Measurements from ENCODE around the gene NSMF.
"Not testable (repeated sequence)": the region's sequence is repeated elsewhere in the genome, so short reads cannot be mapped to it uniquely, and the experiment has no call there.

The NSMF gene

GRCh38 chr9:137467896-137468295, 8.8 kb upstream of the NSMF start:
- Histone ChIP-seq H3K36me3 (ENCODE audit: insufficient read depth, low read length) (no peaks in the 10 kb centered on the region), H3F3A (ENCODE audit: low read depth) (no peaks in the 10 kb centered on the region), H3K27me3 (ENCODE audit: insufficient read depth, low read length, poor library complexity, severe bottlenecking) (no peaks in the 10 kb centered on the region), H2AFZ (ENCODE audit: low read length) (no peak overlapping the region), H3K4me2 (ENCODE audit: low read depth, low read length, poor library complexity, severe bottlenecking) (no peak overlapping the region), H3K79me2 (ENCODE audit: insufficient read depth, low read length) (no peaks in the 10 kb centered on the region), H3K9ac (ENCODE audit: low read depth, low read length, poor library complexity, severe bottlenecking) (no peak overlapping the region), H3K9me3 (ENCODE audit: insufficient read depth, low read depth, low read length) (peaks cover 4% of the 10 kb centered on the region; the same call in 1 of the 2 replicates), H4K20me1 (ENCODE audit: insufficient read depth, low read length, poor library complexity, severe bottlenecking) (no peaks in the 10 kb centered on the region), H3K9me2 (replicated peaks; ENCODE audit: low read depth, low read length) (no peaks in the 10 kb centered on the region), H3K4me1 (ENCODE audit: insufficient read depth, low read length, poor library complexity, severe bottlenecking) (peaks cover 7% of the 10 kb centered on the region), H3K4me3 (ENCODE audit: low read length, poor library complexity, severe bottlenecking) (no peak overlapping the region)
- no peak for TF ChIP-seq EZH2phosphoT487 (IDR thresholded peaks at IDR 0.05; ENCODE audit: borderline replicate concordance)
- TF ChIP-seq, protein P1, sequence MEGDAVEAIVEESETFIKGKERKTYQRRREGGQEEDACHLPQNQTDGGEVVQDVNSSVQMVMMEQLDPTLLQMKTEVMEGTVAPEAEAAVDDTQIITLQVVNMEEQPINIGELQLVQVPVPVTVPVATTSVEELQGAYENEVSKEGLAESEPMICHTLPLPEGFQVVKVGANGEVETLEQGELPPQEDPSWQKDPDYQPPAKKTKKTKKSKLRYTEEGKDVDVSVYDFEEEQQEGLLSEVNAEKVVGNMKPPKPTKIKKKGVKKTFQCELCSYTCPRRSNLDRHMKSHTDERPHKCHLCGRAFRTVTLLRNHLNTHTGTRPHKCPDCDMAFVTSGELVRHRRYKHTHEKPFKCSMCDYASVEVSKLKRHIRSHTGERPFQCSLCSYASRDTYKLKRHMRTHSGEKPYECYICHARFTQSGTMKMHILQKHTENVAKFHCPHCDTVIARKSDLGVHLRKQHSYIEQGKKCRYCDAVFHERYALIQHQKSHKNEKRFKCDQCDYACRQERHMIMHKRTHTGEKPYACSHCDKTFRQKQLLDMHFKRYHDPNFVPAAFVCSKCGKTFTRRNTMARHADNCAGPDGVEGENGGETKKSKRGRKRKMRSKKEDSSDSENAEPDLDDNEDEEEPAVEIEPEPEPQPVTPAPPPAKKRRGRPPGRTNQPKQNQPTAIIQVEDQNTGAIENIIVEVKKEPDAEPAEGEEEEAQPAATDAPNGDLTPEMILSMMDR (conservative IDR thresholded peaks at IDR 0.05; ENCODE audit: low read length), result no peak

- Histone ChIP-seq H3K79me2 (ENCODE audit: insufficient read depth, low read length) (no peaks in the 10 kb centered on the region), H2AFZ (ENCODE audit: low read length) (no peak overlapping the region), H3K36me3 (ENCODE audit: insufficient read depth, low read length) (no peaks in the 10 kb centered on the region), H3K9ac (ENCODE audit: low read depth, low read length, poor library complexity, severe bottlenecking) (no peak overlapping the region), H3K4me3 (ENCODE audit: low read length, poor library complexity, severe bottlenecking) (no peak overlapping the region), H3K9me2 (replicated peaks; ENCODE audit: low read depth, low read length) (no peaks in the 10 kb centered on the region), H3K9me3 (ENCODE audit: insufficient read depth, low read depth, low read length) (peaks cover 4% of the 10 kb centered on the region; the same call in 1 of the 2 replicates), H3K27me3 (ENCODE audit: insufficient read depth, low read length, poor library complexity, severe bottlenecking) (no peaks in the 10 kb centered on the region), H3K4me1 (ENCODE audit: insufficient read depth, low read length, poor library complexity, severe bottlenecking) (peaks cover 7% of the 10 kb centered on the region), H3K4me2 (ENCODE audit: low read depth, low read length, poor library complexity, severe bottlenecking) (no peak overlapping the region), H3F3A (ENCODE audit: low read depth) (no peaks in the 10 kb centered on the region), H4K20me1 (ENCODE audit: insufficient read depth, low read length, poor library complexity, severe bottlenecking) (no peaks in the 10 kb centered on the region)
- TF ChIP-seq EZH2phosphoT487 (IDR thresholded peaks at IDR 0.05; ENCODE audit: borderline replicate concordance), result no peak
- TF ChIP-seq, protein P1 (conservative IDR thresholded peaks at IDR 0.05; ENCODE audit: low read length), result no peak
Measured at GRCh38 chr9:137467161-137467581, 8.0 kb upstream of the NSMF start.

DNA sequence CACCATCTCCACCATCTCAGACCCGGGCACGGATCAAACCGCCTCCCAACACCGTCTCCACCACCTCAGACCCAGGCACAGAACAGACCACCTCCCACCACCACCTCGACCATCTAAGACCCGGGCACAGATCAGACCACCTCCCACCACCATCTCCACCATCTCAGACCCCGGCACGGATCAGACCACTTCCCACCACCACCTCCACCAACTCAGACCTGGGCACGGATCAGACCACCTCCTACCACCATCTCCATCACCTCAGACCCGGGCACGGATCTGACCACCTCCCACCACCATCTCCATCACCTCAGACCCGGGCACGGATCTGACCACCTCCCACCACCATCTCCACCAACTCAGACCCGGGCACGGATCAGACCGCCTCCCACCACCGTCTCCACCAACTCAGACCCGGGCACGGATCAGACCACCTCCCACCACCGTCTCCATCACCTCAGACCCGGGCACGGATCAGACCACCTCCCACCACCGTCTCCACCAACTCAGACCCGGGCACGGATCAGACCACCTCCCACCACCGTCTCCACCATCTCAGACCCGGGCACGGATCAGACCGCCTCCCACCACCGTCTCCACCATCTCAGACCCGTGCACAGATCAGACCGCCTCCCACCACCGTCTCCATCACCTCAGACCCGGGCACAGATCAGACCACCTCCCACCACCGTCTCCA, 7.4 kb upstream of the NSMF start:
- not testable (repeated sequence) for H3K4me1 ChIP-seq (ENCODE audit: insufficient read depth, low read length, poor library complexity, severe bottlenecking); H3K9me2 ChIP-seq (replicated peaks; ENCODE audit: low read depth, low read length); H3F3A ChIP-seq (ENCODE audit: low read depth); H3K9ac ChIP-seq (ENCODE audit: low read depth, low read length, poor library complexity, severe bottlenecking); H3K9me3 ChIP-seq (ENCODE audit: insufficient read depth, low read depth, low read length); H3K36me3 ChIP-seq (ENCODE audit: insufficient read depth, low read length); H4K20me1 ChIP-seq (ENCODE audit: insufficient read depth, low read length, poor library complexity, severe bottlenecking); H3K4me3 ChIP-seq (ENCODE audit: low read length, poor library complexity, severe bottlenecking); H2AFZ ChIP-seq (ENCODE audit: low read length); H3K79me2 ChIP-seq (ENCODE audit: insufficient read depth, low read length); H3K4me2 ChIP-seq (ENCODE audit: low read depth, low read length, poor library complexity, severe bottlenecking); H3K27me3 ChIP-seq (ENCODE audit: insufficient read depth, low read length, poor library complexity, severe bottlenecking)
